Measurements from ENCODE around the gene CYP8B1. TPM values are rescaled to one million over a fixed set of nuclear protein-coding genes. Genes with fewer than 3 reads are reported as not detected.
"Not testable (repeated sequence)": the region's sequence is repeated elsewhere in the genome, so short reads cannot be mapped to it uniquely, and the experiment has no call there.

CYP8B1 gene
- total RNA-seq, 1 experiment from 2014 or later = not detected

DNA sequence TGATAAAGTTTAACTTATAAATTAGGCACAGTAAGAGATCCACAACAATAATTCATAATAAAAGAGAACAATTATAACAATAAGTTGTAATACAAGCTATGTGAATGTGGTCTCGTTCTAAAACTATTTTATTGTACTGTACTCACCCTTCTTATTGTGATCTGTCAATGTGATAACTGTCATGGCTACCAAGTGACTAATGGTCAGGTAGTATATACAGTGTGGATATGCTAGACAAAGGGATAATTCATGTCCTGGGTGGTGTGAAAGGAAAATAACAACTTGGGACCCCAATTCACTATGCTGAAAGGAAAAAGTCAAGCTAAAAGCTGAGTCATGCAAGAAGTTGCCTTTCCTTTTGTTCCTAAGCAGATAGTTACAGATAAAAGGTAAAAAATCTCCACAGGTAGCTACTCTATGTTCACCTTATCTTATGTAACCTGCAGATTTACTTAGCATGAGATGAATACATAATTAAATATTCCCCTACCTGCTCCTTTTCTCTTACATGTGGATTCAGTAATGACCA, 10.7 kb upstream of the CYP8B1 start:
- no peak for DNase-seq (ENCODE audit: low spot score)

DNA sequence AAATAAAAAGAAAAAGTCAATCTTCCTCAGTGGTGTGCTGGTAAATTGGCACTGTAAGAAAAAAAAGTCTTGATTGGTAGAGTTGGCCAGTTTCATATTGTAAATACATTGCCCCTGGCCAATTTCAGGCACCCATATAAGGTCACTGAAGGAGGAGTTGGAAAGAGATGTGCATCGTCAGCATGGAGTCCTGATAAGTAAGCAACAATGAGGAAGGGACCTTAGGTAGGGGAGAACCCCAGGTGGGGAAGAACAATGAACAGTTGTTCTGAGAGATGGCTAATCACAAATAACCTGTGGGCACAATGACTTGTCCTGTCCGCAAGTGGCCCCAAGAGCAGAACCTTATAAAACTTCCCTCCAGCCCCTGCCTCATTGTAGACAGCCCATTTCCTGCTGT, 8.6 kb upstream of the CYP8B1 start:
- no peak for DNase-seq (ENCODE audit: low spot score)

DNA sequence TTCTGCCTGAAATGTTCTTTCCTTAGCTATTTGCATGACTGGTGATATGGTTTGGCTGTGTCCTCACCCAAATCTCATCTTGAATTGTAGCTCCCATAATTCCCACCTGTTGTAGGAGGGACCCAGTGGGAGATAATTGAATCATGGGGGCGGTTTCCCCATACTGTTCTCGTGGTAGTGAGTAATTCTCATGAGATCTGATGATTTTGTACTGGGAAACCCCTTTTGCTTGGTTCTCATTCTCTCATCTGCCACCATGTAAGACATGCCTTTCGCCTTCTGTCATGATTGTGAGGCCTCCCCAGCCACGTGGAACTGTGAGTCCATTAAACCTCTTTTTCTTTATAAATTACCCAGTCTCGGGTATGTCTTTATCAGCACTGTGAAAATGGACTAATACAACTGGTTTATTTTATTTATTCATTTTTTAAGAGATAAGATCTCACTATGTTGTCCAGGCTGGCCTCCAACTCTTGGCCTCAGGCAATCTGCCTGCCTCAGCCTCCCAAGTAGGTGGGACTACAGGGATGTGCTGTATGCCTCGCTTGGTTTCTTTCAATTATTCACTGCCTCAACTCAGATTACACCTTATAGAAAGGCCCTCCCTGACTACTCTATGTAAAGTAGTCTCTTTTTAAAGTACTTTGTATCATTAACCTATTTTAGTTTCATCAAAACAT, 7.7 kb upstream of the CYP8B1 start:
- DNase-seq (ENCODE audit: low spot score) = not testable (repeated sequence)

- peak; percentile 80 for DNase-seq (ENCODE audit: low spot score)
These were observed 5.1 kb upstream of the CYP8B1 start for GRCh38 chr3:42880601-42881451.

- DNase-seq (ENCODE audit: low spot score) = no peak
These were observed 4.5 kb upstream of the CYP8B1 start for GRCh38 chr3:42880183-42880582.

- no peak for DNase-seq (ENCODE audit: low spot score)
These were observed 2.2 kb upstream of the CYP8B1 start for GRCh38 chr3:42877881-42878280.

DNA sequence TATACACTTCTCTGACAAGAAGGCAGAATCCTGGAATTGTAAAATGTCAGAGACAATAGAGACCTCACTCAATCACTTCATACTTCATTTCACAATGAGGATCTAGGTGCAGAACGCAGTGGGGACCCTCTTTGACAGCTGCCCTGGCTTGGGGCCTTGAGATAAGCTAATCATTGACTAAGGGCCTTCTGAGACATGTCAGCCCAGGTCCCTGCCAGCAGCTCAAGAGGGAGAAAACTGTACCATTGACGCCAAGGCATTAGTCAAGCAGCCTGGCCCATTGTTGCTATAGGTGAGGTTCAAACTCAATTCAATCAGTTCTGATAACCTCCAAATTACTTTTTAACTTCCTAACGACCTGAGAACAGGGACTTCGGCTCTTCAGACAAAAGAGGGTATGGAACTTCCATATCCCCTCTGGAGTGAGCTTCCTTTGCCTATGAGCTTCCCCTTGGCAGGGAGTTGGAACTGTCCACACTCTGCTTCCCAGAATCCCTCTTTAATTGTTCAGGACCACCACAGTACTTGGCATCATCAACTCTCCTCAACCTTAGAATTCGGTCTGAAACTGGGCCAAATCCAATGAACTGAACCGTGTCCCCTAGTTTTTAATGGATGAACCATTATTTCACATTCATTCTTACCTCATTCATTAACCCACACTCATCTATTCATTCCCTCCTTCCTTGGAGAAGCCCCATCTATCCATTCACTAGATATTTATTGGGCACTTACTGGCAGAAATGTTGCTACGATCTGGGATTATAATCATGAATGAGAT, 1.5 kb upstream of the CYP8B1 start:
- no peak for DNase-seq (ENCODE audit: low spot score)

DNA sequence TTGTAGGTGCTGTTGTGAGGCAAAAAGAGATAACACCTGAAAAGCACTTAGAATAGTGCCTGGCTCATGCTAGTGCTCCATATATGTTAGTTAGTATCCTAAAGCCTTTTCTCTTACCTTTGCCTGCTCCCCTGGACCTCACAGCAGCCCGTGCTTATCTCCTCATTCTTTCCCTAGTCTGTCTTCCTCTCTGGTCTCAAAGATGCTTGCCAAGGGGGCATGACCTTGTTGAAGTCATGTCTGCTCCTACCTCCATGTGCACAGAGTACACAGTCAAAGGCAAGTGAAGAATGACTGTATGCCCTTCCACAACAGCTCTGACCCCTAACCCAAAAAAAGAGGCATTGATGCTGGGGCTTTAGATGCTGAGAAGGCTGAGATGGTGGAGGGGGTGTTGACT, 722 bp upstream of the CYP8B1 start:
- DNase-seq (ENCODE audit: low spot score) = no peak

DNA sequence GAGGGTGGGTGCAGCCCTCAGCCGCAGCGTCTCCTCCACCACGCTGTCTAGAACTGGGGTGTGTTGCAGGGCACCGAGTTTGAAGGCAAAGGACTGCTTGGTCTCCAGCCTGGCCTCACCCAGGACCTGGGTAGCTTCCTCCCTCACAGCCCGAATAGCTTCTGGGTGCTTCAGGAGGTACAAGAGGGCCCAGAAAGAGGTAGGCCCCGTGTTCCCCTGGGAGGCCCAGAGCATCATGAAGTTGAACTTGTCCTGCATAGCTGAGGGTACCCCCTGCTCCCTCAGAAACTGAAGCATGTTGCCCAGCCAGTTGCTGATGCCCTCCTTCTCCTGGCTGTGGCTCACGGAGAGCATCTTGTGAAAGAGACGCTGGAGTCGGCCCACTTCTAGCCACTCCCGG, 930 bp downstream of the CYP8B1 start:
- DNase-seq (ENCODE audit: low spot score) = no peak

DNA sequence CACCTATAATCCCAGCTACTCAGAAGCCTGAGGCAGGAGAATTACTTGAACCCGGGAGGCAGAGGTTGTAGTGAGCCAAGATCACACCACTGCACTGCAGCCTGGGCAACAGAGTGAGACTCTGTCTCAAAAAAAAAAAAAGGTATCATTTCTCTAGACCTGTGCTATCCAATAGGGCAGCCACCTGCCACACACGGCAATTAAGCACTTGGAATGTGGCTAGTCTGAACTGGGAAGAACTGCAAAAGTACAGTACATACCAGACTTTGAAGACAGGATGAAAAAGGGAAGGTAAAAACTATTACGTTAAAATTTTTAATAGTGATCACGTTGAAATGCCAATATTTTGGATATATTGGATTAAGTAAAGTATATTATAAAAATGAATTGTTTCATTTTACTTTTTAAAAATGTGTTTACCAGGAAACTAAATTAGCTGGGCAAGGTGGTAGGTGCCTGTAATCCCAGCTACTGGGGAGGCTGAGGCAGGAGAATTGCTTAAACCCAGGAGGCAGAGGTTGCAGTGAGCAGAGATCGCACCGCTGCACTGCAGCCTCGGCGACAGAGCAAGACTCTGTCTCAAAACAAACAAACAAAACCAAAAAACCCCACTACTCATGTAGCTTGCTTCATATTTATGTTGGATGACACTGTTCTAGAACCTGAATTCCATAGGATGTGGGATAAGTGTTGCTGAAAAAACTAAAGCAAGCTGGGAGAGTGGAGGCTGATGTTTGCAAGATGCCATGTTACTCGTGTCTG, 2.3 kb downstream of the CYP8B1 start:
- DNase-seq (ENCODE audit: low spot score) = no peak

DNA sequence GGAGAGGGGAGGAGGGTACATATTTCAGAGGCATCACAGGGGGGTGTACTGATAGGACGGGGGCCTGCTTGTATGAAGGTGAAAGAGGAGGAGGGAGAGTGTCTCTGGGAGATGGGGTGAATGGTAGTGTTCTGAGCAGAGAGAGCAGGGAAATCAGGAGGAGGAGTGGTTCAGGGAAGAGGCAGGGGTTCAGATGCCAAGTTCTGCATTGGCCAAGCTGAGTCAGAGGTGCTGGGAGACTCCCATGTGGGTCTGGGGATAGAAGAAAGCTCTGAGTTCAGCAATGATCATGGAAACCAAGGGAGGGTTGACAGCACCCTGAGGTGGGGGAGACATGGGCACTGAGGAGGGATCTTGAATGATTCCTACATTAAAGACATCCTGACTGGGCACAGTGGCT, 3.0 kb downstream of the CYP8B1 start:
- DNase-seq (ENCODE audit: low spot score) = no peak

DNA sequence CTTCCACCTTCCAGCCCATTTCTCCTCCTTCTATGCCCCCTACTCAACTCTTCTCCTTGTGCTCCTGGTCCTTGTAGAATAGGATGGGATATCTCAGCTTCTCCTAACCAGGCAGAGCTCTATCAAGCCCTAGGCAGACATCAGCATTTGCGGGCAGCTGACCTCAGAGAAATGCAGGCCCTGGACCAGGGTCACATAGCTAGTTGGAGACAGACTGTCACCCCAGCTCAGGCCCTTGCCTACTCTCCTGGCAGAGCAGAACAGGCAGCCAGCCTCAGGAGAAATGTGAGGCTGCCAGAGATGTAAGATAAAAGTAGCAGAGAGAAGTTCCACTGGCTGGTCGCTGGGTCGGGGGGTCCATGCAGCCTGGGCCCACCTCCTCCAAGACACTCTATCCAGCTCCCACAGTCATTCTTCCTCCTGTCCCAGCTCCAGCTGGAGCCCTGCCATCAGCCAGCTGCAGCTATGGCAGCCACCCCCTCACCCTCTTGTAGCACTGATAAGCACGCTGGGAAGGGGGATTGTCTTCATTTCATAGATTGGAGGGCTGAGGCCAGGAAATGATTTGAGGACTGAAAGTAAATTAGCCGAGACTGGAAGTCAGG, 4.0 kb downstream of the CYP8B1 start:
- DNase-seq (ENCODE audit: low spot score) = no peak

GRCh38 chr3:42868841-42869240, 6.8 kb downstream of the CYP8B1 start:
- no peak for DNase-seq (ENCODE audit: low spot score)

DNA sequence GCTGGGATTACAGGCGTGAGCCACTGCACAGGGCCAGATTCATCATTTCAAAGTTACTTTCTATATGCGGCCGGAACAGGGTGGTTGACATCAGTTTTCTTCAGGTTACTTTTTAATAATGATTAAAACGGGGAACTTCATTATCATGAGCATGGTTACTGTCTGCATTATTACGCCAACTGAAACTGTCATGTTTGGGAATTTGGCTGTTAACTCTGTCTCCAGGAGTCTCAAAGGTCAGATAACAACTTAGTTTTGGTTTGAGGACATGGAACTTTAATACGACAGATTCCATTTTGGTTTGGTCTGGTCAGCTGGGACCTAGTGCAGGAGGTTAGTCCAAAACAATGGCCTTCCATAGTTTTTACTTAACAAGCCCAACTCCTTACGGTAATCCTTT, 8.5 kb downstream of the CYP8B1 start:
- no peak for DNase-seq (ENCODE audit: low spot score)

- no peak for DNase-seq (ENCODE audit: low spot score)
These were observed 10.4 kb downstream of the CYP8B1 start for GRCh38 chr3:42865256-42865655.

DNA sequence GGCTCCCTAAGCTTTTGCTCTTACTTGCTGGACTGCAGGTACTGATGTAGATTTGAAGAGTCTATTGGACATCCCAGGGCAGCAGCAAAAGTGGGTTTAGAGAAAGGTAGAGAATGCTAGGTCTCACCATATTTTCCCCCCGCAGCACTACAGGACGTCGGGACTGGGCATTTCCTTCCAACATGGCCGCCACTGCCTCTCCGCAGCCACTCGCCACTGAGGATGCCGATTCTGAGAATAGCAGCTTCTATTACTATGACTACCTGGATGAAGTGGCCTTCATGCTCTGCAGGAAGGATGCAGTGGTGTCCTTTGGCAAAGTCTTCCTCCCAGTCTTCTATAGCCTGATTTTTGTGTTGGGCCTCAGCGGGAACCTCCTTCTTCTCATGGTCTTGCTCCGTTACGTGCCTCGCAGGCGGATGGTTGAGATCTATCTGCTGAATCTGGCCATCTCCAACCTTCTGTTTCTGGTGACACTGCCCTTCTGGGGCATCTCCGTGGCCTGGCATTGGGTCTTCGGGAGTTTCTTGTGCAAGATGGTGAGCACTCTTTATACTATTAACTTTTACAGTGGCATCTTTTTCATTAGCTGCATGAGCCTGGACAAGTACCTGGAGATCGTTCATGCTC, 11.2 kb downstream of the CYP8B1 start:
- no peak for DNase-seq (ENCODE audit: low spot score)

DNA sequence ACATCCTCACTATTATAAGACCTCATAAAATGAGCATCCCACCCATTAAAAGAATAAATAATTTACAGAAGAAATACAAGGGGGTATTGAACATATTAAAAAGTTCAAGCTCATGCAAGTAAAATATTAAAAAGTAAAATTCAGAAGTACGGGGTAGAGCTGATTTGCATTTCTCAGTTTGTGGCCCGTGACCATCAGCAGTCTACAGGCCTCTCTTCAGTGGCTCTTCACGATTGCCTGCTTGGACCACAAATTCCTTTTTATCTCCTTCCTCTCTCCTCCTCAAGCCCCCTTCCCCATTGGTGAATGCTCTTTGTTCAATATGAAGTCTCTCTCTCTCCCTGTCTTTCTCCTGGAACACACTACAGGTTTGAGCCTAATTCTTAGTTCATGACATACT, 19.1 kb downstream of the CYP8B1 start:
- DNase-seq (ENCODE audit: low spot score) = no peak

DNA sequence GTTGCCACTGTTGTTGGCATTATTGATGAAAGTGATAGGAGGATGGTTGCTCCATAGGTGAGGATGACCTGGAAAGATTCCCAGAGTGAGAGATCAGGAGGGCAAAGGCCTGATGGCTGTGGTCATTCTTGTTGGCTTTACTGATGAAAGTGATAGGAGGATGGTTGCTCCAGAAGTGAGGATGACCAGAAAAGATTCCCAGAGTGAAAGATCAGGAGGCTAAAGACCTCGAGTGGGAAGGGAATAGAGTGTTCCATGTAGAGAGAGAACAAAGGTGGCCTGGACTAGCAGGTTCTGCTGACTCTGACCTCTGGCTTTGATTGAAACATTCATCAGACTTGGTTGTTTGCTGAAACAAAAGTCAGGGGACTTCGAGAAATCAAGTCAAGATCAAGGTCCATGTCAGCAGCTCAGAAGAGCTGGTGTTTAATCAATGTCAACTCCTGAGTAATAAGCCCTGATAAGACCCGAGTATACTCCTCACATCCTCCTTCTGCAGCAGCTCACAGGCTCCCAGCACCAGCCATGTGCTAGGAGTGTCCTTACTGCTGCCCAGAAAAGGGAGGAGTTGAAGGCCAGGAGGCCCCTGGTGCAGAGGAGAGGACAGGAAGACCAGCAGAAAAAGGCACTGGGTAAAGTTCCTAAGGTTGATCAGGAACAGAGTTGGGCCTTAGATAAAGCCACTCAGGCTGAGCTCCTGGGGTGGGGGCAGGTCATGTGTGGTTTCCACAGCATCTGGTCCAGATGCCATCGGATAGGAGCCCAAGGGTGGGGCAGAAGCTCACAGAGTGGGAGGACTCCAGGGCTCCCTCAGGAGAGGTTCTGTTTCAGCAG, 19.9 kb downstream of the CYP8B1 start:
- DNase-seq (ENCODE audit: low spot score) = no peak

- no peak for DNase-seq (ENCODE audit: low spot score)
These were observed 20.5 kb downstream of the CYP8B1 start for GRCh38 chr3:42855219-42855546.

- DNase-seq (ENCODE audit: low spot score) = no peak
These were observed 21.9 kb downstream of the CYP8B1 start for GRCh38 chr3:42853739-42854302.
